B cell (primary cell): ENCODE results near the gene CDAN1. TPM values are rescaled to one million over a fixed set of nuclear protein-coding genes. Genes with fewer than 3 reads are reported as not detected.

Source experiments
- ATAC-seq: fragments of 200-7000 bp; cut with Tn5 transposase; one replicate; pipeline ENCODE4 v1.10.0; 2021; ENCODE audit warnings: low read depth, mild to moderate bottlenecking, moderate number of reproducible peaks, moderate library complexity
- CTCF ChIA-PET: fragments of 350-600 bp; sonication (Branson Sonifier 250); formaldehyde crosslinking; loops from one replicate; lab custom pipeline; 2021; ENCODE audit warnings: antibody characterized with exemption, inconsistent platforms; lab: Charles Lee
- POLR2A ChIA-PET: fragments of 350-600 bp; sonication (Branson Sonifier 250); formaldehyde crosslinking; loops from one replicate; lab custom pipeline; 2021; ENCODE audit warnings: antibody characterized with exemption; lab: Charles Lee
- DNase-seq: peaks from one replicate; pipeline ENCODE4 v3.0.0; 2013
- H2AFZ ChIP-seq: 2 replicates; pipeline ENCODE4 v1.6.1; 2012; ENCODE audit warnings: mild to moderate bottlenecking, low read depth, low read length; ENCODE audit not compliant: insufficient read depth, poor library complexity, severe bottlenecking
- H3K27ac ChIP-seq, 2 donors: 1 replicate in 1 of 2; 2 replicates in 1 of 2; pipeline ENCODE4 v1.5.1; 2012 to 2013; ENCODE audit warnings: low read length in 2 of 2, mild to moderate bottlenecking in 2 of 2, moderate library complexity in 1 of 2
- H3K27me3 ChIP-seq, 4 experiments: fragments of 200-600 bp in 1 of 4; sonication (generic) in 1 of 4; replicated peaks in 1 of 4; 1 replicate in 2 of 4; 2 replicates in 2 of 4; pipeline versions ENCODE4 v1.6.1 to v1.7.0; 2013 to 2016; ENCODE audit warnings: low read length in 3 of 4, mild to moderate bottlenecking in 2 of 4, mixed read lengths in 1 of 4, moderate library complexity in 1 of 4; ENCODE audit not compliant: insufficient read depth in 4 of 4, control insufficient read depth in 3 of 4; ENCODE audit errors: control extremely low read depth in 1 of 4
- H3K36me3 ChIP-seq, 2 experiments: replicated peaks in 1 of 2; 1 replicate in 1 of 2; 2 replicates in 1 of 2; pipeline versions ENCODE4 v1.6.1 to v1.7.1; 2013; ENCODE audit warnings: low read length in 1 of 2; ENCODE audit not compliant: insufficient read depth in 2 of 2, control insufficient read depth in 1 of 2; ENCODE audit errors: control extremely low read depth in 1 of 2, extremely low read depth in 1 of 2
- H3K4me1 ChIP-seq, 2 donors: fragments of 200-600 bp in 1 of 2; sonication (generic) in 1 of 2; 1 replicate in 1 of 2; 2 replicates in 1 of 2; pipeline versions ENCODE4 v1.5.1 to v1.6.1; 2013 to 2017; ENCODE audit warnings: low read length in 2 of 2; ENCODE audit not compliant: control insufficient read depth in 2 of 2, insufficient read depth in 2 of 2
- H3K4me2 ChIP-seq: replicated peaks from 2 replicates; pipeline ENCODE3; 2012; ENCODE audit warnings: mild to moderate bottlenecking, low read depth, low read length; ENCODE audit not compliant: poor library complexity, severe bottlenecking
- H3K4me3 ChIP-seq, 5 experiments: fragments of 200-600 bp in 1 of 5; sonication (generic) in 1 of 5; 1 replicate in 3 of 5; 2 replicates in 2 of 5; pipeline versions ENCODE4 v1.5.1 to v1.7.0; 2011 to 2016; ENCODE audit warnings: low read length in 4 of 5, mild to moderate bottlenecking in 4 of 5, low read depth in 2 of 5, control low read depth in 1 of 5, moderate library complexity in 1 of 5; ENCODE audit not compliant: insufficient read depth in 1 of 5; ENCODE audit errors: control extremely low read depth in 1 of 5, extremely low read depth in 1 of 5
- H3K79me2 ChIP-seq: fragments of 200-600 bp; sonication (generic); one replicate; pipeline ENCODE4 v1.6.0; 2016; ENCODE audit warnings: low read length; ENCODE audit not compliant: control insufficient read depth, insufficient read depth
- H3K9ac ChIP-seq: fragments of 200-600 bp; sonication (generic); 2 replicates; pipeline ENCODE4 v1.6.1; 2017; ENCODE audit warnings: mild to moderate bottlenecking, low read length, moderate library complexity
- H3K9me3 ChIP-seq, 3 donors: one replicate each; pipeline versions ENCODE4 v1.6.1 to v1.7.1; 2013; ENCODE audit warnings: low read length in 2 of 3; ENCODE audit not compliant: control insufficient read depth in 2 of 3, insufficient read depth in 1 of 3; ENCODE audit errors: control extremely low read depth in 1 of 3
- H4K20me1 ChIP-seq: 2 replicates; pipeline ENCODE4 v1.6.0; 2012; ENCODE audit warnings: mild to moderate bottlenecking, low read length; ENCODE audit not compliant: insufficient read depth, control insufficient read depth, poor library complexity, severe bottlenecking
- H3K27ac Mint-ChIP-seq: one replicate; pipeline ENCODE4 v1.8.0; 2021; ENCODE audit warnings: mixed read lengths
- H3K27me3 Mint-ChIP-seq: one replicate; pipeline ENCODE4 v1.8.0; 2021; ENCODE audit warnings: mixed read lengths
- H3K4me1 Mint-ChIP-seq: one replicate; pipeline ENCODE4 v1.8.0; 2021; ENCODE audit warnings: mixed read lengths
- H3K4me3 Mint-ChIP-seq: one replicate; pipeline ENCODE4 v1.8.0; 2021; ENCODE audit warnings: mixed read lengths
- H3K9me3 Mint-ChIP-seq: one replicate; pipeline ENCODE4 v1.8.0; 2022; ENCODE audit warnings: mixed read lengths; ENCODE audit not compliant: insufficient read depth
- CTCF ChIP-seq: fragments of 200-600 bp; IDR thresholded peaks from one replicate; pipeline ENCODE4 v1.8.0; 2022; ENCODE audit warnings: antibody characterized with exemption, mild to moderate bottlenecking
- EZH2 ChIP-seq: IDR thresholded peaks from 2 replicates; pipeline ENCODE4 v1.6.1; 2012; ENCODE audit warnings: borderline replicate concordance, low read depth, mild to moderate bottlenecking, moderate library complexity, low read length; ENCODE audit not compliant: insufficient read depth, poor library complexity, severe bottlenecking
- WGBS: methylation state at CpG from one replicate; pipeline ENCODE4 v1.1.5; 2013; ENCODE audit warnings: missing lambda C conversion rate; ENCODE audit not compliant: insufficient coverage; 5-methylcytosine and 5-hydroxymethylcytosine counted together
- intact Hi-C: fragments of 100-400 bp; cut with micrococcal nuclease; formaldehyde crosslinking; loops from one replicate; pipeline ENCODE4 v1.10.0; 2022
- polyA plus RNA-seq: library from polyadenylated mRNA; depleted of rRNA; stranded (reverse); fragments of >200 nt; gene quantifications from 2 replicates; pipeline ENCODE4 v1.2.3, GENCODE V29; 2012
- total RNA-seq, 2 donors: library from RNA; stranded (reverse); fragments of 120-200 nt in 1 of 2; gene quantifications; 1 replicate in 1 of 2; 2 replicates in 1 of 2; pipeline versions ENCODE4 v1.2.3 to v1.2.4, GENCODE V29; 2013 to 2022

Gene CDAN1
- total and polyA plus RNA-seq, 2 donors (not counting 1 experiment from before 2014, with no cell fraction given): 11.7 to 31.8 TPM

GRCh38 chr15:42732095-42732827 is 4.7 kb downstream of the CDAN1 start:
- Histone ChIP-seq H3K27me3 (no peaks in the 10 kb centered on the region), H2AFZ (no peak overlapping the region), H3K4me3 (no peak overlapping the region), H3K36me3 (peaks cover 9 to 52% of the 10 kb centered on the region in 2 experiments), H3K27ac (no peak overlapping the region), H3K79me2 (peaks cover 11% of the 10 kb centered on the region), H3K4me1 (peaks cover 5 to 12% of the 10 kb centered on the region in 2 donors), H4K20me1 (no peaks in the 10 kb centered on the region), H3K4me2 (no peak overlapping the region), H3K9me3 (no peaks in the 10 kb centered on the region), H3K9ac (no peak overlapping the region)
- Mint-ChIP-seq H3K4me3 (no peak overlapping the region), H3K9me3 (no peaks in the 10 kb centered on the region), H3K4me1 (peaks cover 8% of the 10 kb centered on the region), H3K27ac (no peak overlapping the region), H3K27me3 (no peaks in the 10 kb centered on the region)
- ATAC-seq (no peak), DNase-seq (no peak)
- intact Hi-C loops: loop anchor here (10.0 kb wide), 1 partner anchor 763 kb away; the partner anchor contains the start of gene TP53BP1
- CTCF ChIA-PET: interaction anchor here (0.7 kb wide), 1 partner anchor 9 kb away, joined by 3 read pairs; no protein-coding TSS in a partner anchor
- POLR2A ChIA-PET: no interaction called here
- TF ChIP-seq EZH2 (no peak), CTCF (no peak)
- 99% methylated on average over 12 of the region's 15 CpGs for WGBS

GRCh38 chr15:42731461-42731860 is 5.5 kb downstream of the CDAN1 start:
- Mint-ChIP-seq H3K4me3 (no peak overlapping the region), H3K27me3 (no peaks in the 10 kb centered on the region), H3K4me1 (peaks cover 6% of the 10 kb centered on the region), H3K27ac (no peak overlapping the region), H3K9me3 (no peaks in the 10 kb centered on the region)
- Histone ChIP-seq H3K36me3 (peaks cover 9 to 60% of the 10 kb centered on the region in 2 experiments), H3K27ac (no peak overlapping the region), H3K4me2 (no peak overlapping the region), H4K20me1 (no peaks in the 10 kb centered on the region), H3K79me2 (peaks cover 9% of the 10 kb centered on the region), H3K4me3 (no peak overlapping the region), H2AFZ (no peak overlapping the region), H3K9ac (no peak overlapping the region), H3K4me1 (peaks cover 5 to 10% of the 10 kb centered on the region in 2 donors), H3K9me3 (no peaks in the 10 kb centered on the region), H3K27me3 (no peaks in the 10 kb centered on the region)
- ChIA-PET CTCF (no interaction called here), POLR2A (no interaction called here)
- DNase-seq (no peak), ATAC-seq (no peak)
- intact Hi-C loops: loop anchor here (10.0 kb wide), 1 partner anchor 763 kb away; the partner anchor contains the start of gene TP53BP1
- TF ChIP-seq EZH2: no peak
- TF ChIP-seq CTCF: no peak
- WGBS: 57% methylated on average over 1 of the region's 6 CpGs
